KOPT-K1 (cell line): Measurements from ENCODE around the gene SCARF2.

Source experiments
- H3K27ac ChIP-seq: fragments of 200-600 bp; sonication (generic); 2 replicates; pipeline ENCODE4 v1.5.1; 2016; ENCODE audit warnings: antibody characterized with exemption, mild to moderate bottlenecking, low read depth, low read length; ENCODE audit not compliant: poor library complexity, severe bottlenecking
- H3K36me3 ChIP-seq: fragments of 200-600 bp; sonication (generic); 2 replicates; pipeline ENCODE4 v1.5.1; 2017; ENCODE audit warnings: antibody characterized with exemption, mild to moderate bottlenecking, low read length, moderate library complexity; ENCODE audit not compliant: insufficient read depth
- H3K9me3 ChIP-seq: fragments of 200-600 bp; sonication (generic); 2 replicates; pipeline ENCODE4 v1.5.1; 2017; ENCODE audit warnings: antibody characterized with exemption, low read length, mild to moderate bottlenecking; ENCODE audit not compliant: insufficient read depth, poor library complexity, severe bottlenecking

SCARF2 gene

GRCh38 chr22:20405291-20405930, 32.2 kb downstream of the SCARF2 start:
- H3K27ac ChIP-seq, result no peak overlapping the region
- H3K9me3 ChIP-seq, result no peaks in the 10 kb centered on the region
- peaks cover 68% of the 10 kb centered on the region for H3K36me3 ChIP-seq

DNA sequence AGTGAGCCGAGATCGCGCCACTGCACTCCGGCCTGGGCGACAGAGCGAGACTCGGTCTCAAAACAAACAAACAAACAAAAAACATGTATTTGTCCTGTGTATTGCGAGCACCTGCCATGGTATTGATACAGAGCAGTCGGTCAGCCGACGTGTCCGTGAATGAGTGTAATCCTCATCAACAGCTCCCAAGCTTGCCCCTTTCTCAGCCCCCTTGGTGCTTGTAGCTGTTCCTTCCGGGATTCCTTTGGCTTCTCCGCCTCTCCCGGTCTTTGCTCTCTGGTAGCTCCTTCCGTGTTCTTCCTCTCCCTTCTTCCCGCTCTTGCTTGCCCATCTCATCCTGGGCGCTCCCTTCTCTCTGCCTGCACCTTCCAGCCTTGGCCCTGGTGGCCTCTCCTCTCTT, 32.7 kb downstream of the SCARF2 start:
- H3K9me3 ChIP-seq, result no peaks in the 10 kb centered on the region
- H3K36me3 ChIP-seq, result peaks cover 73% of the 10 kb centered on the region
- H3K27ac ChIP-seq, result no peak overlapping the region

DNA sequence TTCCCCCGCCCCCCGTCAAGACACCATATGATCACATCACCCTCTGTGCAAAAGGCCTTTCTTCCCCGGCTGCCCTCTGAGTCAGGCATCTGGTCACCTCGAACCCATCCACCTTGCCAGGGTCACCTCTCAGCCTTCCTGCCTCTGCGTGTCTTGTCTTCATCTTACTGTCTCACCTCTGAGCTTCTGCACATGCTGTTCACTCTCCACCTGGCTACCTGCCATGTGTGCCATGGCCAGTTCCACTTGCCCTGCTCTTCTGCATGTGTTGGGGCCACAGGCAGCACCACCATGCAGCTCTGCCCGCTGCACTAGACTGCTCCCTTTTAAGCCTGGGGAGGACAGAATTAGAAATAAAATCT, 33.9 kb downstream of the SCARF2 start:
- Histone ChIP-seq H3K36me3 (peaks cover 76% of the 10 kb centered on the region), H3K27ac (no peak overlapping the region), H3K9me3 (no peaks in the 10 kb centered on the region)

GRCh38 chr22:20402960-20403778, 34.5 kb downstream of the SCARF2 start:
- H3K9me3 ChIP-seq, result no peaks in the 10 kb centered on the region
- H3K27ac ChIP-seq, result no peak overlapping the region
- peaks cover 76% of the 10 kb centered on the region for H3K36me3 ChIP-seq

DNA sequence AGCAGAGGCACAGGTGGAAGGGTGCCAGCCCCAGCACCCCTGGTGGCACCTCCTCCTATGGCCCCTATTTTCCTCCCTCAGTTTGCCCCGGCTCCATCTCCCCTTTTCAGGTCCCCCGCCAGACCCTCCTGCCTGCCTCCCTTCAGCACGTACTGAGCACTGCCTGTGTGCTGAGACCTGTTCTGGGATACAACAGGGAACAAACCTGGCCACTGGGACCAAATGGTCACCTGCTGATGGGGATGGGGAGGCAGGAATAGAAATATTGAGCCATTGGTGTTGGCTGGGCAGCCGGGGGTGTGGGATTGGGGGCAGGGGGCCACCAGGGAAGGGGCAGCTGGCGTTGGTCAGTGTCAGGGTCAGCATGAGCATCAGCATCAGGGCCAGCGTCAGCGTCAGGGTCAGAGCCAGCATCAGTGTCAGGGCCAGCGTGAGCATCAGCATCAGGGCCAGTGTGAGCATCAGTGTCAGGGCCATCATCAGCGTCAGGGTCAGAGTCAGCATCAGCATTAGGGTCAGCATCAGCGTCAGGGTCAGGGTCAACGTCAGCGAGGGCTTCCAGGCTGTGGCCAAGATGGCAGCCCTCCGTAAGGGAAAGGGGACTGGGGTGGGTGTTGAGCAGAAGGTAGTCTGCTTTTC, 36.1 kb downstream of the SCARF2 start:
- Histone ChIP-seq H3K36me3 (peaks cover 68% of the 10 kb centered on the region), H3K9me3 (no peaks in the 10 kb centered on the region), H3K27ac (no peak overlapping the region)

GRCh38 chr22:20400606-20401375, 36.8 kb downstream of the SCARF2 start:
- no peak overlapping the region for H3K27ac ChIP-seq
- no peaks in the 10 kb centered on the region for H3K9me3 ChIP-seq
- H3K36me3 ChIP-seq, result peaks cover 61% of the 10 kb centered on the region

GRCh38 chr22:20399866-20400605, 37.6 kb downstream of the SCARF2 start:
- Histone ChIP-seq H3K27ac (no peak overlapping the region), H3K9me3 (no peaks in the 10 kb centered on the region), H3K36me3 (peaks cover 53% of the 10 kb centered on the region)

GRCh38 chr22:20398420-20398819, 39.2 kb downstream of the SCARF2 start:
- H3K27ac ChIP-seq, result no peak overlapping the region
- H3K36me3 ChIP-seq, result peaks cover 37% of the 10 kb centered on the region
- H3K9me3 ChIP-seq, result no peaks in the 10 kb centered on the region

DNA sequence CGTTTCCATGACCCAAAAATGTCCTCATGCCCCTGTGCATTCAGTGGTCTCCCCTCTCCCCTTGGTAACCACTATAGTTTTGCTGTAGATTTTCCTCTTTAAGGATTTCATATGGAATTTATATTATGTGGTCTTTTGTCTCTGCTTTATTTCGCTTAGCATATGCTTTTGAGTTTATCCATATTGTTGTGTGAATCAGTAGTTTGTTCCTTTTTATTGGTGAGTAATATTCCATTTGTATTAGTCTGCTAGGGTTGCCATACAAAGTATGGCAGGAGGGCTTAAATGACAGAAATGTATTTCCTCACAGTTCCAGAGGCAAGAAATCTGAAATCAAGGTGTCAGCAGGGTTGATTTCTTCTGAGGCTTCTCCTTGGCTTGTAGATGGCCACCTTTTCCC, 40.1 kb downstream of the SCARF2 start:
- no peak overlapping the region for H3K27ac ChIP-seq
- H3K9me3 ChIP-seq, result no peaks in the 10 kb centered on the region
- peaks cover 30% of the 10 kb centered on the region for H3K36me3 ChIP-seq

GRCh38 chr22:20396639-20397038, 41.0 kb downstream of the SCARF2 start:
- Histone ChIP-seq H3K36me3 (peaks cover 29% of the 10 kb centered on the region), H3K27ac (no peak overlapping the region), H3K9me3 (no peaks in the 10 kb centered on the region)

DNA sequence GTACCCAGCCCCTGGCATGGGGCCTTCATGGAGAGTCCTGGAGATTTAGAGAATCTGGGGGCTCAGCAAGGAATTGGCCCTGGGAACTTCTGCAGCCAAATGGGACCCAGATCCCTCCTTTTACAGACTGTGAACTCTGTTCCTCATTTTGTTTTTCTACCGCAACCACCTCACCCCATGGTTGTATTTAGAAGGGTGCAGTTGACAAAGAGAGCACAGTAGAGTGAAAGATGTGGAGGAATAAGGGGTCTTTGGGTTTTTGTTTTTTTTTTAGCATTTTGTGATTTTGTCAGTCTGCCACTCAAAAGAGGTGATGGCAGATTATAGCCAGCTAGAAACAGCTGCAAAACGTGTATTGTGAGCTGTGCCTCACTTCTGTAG, 41.7 kb downstream of the SCARF2 start:
- Histone ChIP-seq H3K9me3 (no peaks in the 10 kb centered on the region), H3K27ac (no peak overlapping the region), H3K36me3 (peaks cover 21% of the 10 kb centered on the region)

DNA sequence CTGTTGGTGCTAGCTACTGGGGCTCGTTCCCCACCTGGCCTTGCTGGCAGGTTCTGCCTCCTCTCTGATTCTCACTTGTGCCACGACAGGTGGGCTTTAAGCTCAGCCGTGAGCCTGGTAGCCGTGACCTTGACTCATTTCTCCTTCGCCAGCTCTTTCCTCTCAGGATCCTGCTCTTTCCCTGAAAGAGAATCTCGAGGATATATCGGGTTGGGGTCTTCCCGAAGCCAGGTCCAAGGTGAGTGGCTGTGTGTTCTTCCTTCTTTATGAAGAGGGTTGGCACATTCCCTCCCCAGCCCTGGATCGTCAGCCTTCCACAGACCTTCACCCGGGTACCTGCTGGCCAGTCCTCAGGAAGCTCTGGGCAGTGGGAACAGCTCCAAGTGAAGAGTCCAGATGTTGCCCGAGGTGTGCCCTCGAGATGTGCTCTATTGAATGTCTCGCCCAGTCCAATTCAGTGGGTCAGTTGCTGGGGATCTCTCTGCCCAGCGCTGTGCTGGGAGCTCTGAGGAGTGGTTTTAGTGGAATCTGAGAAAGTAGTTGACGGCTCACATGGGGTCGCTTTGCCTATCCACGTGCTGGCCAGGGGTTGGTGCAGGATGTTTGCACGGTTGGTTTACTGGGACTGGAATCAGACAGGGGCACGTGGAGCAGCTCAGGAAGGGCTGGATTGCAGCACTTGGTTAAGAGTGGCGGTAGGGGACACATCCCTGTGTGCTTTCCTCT, 42.3 kb downstream of the SCARF2 start:
- H3K27ac ChIP-seq, result no peak overlapping the region
- no peaks in the 10 kb centered on the region for H3K9me3 ChIP-seq
- peaks cover 16% of the 10 kb centered on the region for H3K36me3 ChIP-seq

DNA sequence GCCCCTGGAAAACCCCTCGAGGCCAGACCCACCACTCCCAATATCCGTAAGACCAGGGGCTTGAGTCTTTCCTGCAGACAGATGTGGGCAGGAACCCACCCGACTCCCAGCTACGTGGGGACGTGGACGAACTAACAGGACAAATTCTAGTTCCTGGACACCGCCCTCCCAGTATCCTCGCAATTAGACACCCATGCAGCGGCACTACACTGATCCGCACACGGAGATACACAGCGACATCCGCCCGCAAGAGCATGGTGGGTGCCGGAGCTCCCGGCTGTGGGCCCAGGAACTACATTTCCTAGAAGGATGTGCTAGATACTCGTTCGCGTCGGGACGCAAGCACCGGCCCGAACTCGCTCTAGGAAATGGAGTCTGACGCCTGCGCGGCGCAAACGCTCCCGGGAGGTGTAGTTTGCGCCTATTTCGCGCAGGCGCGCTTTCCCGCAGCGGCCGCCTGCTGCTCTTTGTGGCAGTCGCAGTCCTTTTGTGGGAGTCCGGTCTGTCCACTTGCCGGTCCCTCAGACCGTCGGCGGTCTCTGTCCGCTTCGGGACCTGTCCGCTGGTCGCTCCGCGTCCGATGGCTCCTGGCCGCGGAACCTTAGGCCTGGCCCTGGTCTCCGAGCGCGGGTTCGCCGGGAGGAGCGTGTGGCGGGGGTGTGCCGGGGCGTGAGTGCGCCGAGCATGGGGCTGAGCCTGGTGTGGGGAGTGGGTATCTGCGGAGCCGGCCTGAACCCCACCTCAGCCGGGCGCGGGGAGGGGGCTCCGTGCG, 43.7 kb downstream of the SCARF2 start, which contains the start of gene ZNF74:
TSS of gene ZNF74 (plus strand) at position 447 of the 772 bp plus-strand sequence. CDS start 478 bp downstream, outside the sequence.
- peaks cover 5% of the 10 kb centered on the region for H3K9me3 ChIP-seq
- H3K27ac ChIP-seq, result peak within 1 kb of the TSS; percentile 79

More for the DNA sequence above, 43.7 kb downstream of the SCARF2 start, which contains the start of gene ZNF74:
- H3K36me3 ChIP-seq, result 0 out of 2 replicates have a peak, but pooled peaks cover 8% of the 10 kb centered on the region
